IMR-90 (cell line): Measurements from ENCODE around the gene DYNC2H1. TPM values are rescaled to one million over a fixed set of nuclear protein-coding genes. Genes with fewer than 3 reads are reported as not detected.

Experiments
- ATAC-seq: fragments of 200-7000 bp; cut with Tn5 transposase; 2 replicates; pipeline ENCODE4 v1.9.1; 2020; ENCODE audit warnings: low read depth, mild to moderate bottlenecking, moderate library complexity
- BruUV-seq: library from RNA; stranded (reverse); fragments of 400-500 nt; replicated peaks from 2 replicates; lab custom pipeline; 2021; lab: Mats Ljungman, UMichigan
- CTCF ChIA-PET: fragments of 300-600 bp; formaldehyde crosslinking; extraction: SDS; loops from one replicate; lab custom pipeline; 2021; ENCODE audit warnings: antibody characterized with exemption; lab: Yijun Ruan, JAX
- POLR2A ChIA-PET: fragments of 300-600 bp; sonication (Branson Sonifier 250); formaldehyde crosslinking; loops from one replicate; lab custom pipeline; 2022; ENCODE audit warnings: antibody characterized with exemption; ENCODE audit not compliant: unreplicated experiment; lab: Charles Lee
- DNase-seq: peaks from one replicate; pipeline ENCODE4 v3.0.0; 2013
- H2AFZ ChIP-seq: replicated peaks from 2 replicates; pipeline ENCODE3; 2013; ENCODE audit warnings: low read length, mild to moderate bottlenecking; ENCODE audit not compliant: poor library complexity
- H2AK5ac ChIP-seq: 2 replicates; pipeline ENCODE4 v1.6.1; 2013; ENCODE audit warnings: low read depth, low read length, inconsistent platforms
- H2AK9ac ChIP-seq: replicated peaks from 2 replicates; pipeline ENCODE3; 2013; ENCODE audit warnings: mild to moderate bottlenecking, low read depth, low read length, moderate library complexity; ENCODE audit not compliant: poor library complexity
- H2BK120ac ChIP-seq: 2 replicates; pipeline ENCODE4 v1.6.1; 2013; ENCODE audit warnings: low read depth, low read length, inconsistent platforms
- H2BK15ac ChIP-seq: 3 replicates; pipeline ENCODE4 v1.6.1; 2013; ENCODE audit warnings: low read depth, low read length, inconsistent platforms
- H2BK20ac ChIP-seq: 2 replicates; pipeline ENCODE4 v1.6.1; 2013; ENCODE audit warnings: low read depth, mild to moderate bottlenecking, inconsistent platforms, low read length, moderate library complexity
- H2BK5ac ChIP-seq: 2 replicates; pipeline ENCODE4 v1.6.1; 2013; ENCODE audit warnings: mild to moderate bottlenecking, low read depth, low read length, inconsistent platforms; ENCODE audit not compliant: poor library complexity, severe bottlenecking
- H3K14ac ChIP-seq: replicated peaks from 2 replicates; pipeline ENCODE4 v1.6.1; 2013; ENCODE audit warnings: low read depth, low read length, inconsistent platforms
- H3K18ac ChIP-seq: 2 replicates; pipeline ENCODE4 v1.6.1; 2013; ENCODE audit warnings: low read depth, low read length, control low read depth
- H3K23ac ChIP-seq: 2 replicates; pipeline ENCODE4 v1.6.1; 2013; ENCODE audit warnings: low read depth, low read length, inconsistent platforms
- H3K27ac ChIP-seq: 2 replicates; pipeline ENCODE4 v1.5.1; 2013; ENCODE audit warnings: mild to moderate bottlenecking, control low read depth, low read length; ENCODE audit not compliant: insufficient read depth
- H3K27me3 ChIP-seq: 2 replicates; pipeline ENCODE4 v1.6.1; 2013; ENCODE audit warnings: low read length; ENCODE audit not compliant: control insufficient read depth, insufficient read depth
- H3K36me3 ChIP-seq: 2 replicates; pipeline ENCODE4 v1.6.1; 2013; ENCODE audit warnings: low read length, mixed read lengths; ENCODE audit not compliant: control insufficient read depth, insufficient read depth
- H3K4ac ChIP-seq: 2 replicates; pipeline ENCODE4 v1.6.1; 2013; ENCODE audit warnings: low read depth, low read length, inconsistent platforms
- H3K4me1 ChIP-seq: 2 replicates; pipeline ENCODE4 v1.6.1; 2013; ENCODE audit warnings: low read length, mixed read lengths; ENCODE audit not compliant: control insufficient read depth, insufficient read depth
- H3K4me2 ChIP-seq: 2 replicates; pipeline ENCODE4 v1.6.1; 2013; ENCODE audit warnings: low read depth, mild to moderate bottlenecking, control low read depth, low read length, moderate library complexity
- H3K4me3 ChIP-seq: 2 replicates; pipeline ENCODE4 v1.5.1; 2013; ENCODE audit warnings: low read depth, mild to moderate bottlenecking, control low read depth, low read length, moderate library complexity; ENCODE audit not compliant: insufficient read depth
- H3K56ac ChIP-seq: 2 replicates; pipeline ENCODE4 v1.6.1; 2013; ENCODE audit warnings: low read length, inconsistent platforms; ENCODE audit not compliant: insufficient read depth; ENCODE audit errors: extremely low read depth
- H3K79me1 ChIP-seq, 2 experiments: 2 replicates each; pipeline ENCODE4 v1.6.1; 2013; ENCODE audit warnings: low read length in 2 of 2, inconsistent platforms in 1 of 2, low read depth in 1 of 2
- H3K9ac ChIP-seq: 2 replicates; pipeline ENCODE4 v1.6.1; 2013; ENCODE audit warnings: low read depth, low read length, control low read depth
- H3K9me1 ChIP-seq: 2 replicates; pipeline ENCODE4 v1.6.1; 2013; ENCODE audit warnings: low read length, inconsistent platforms; ENCODE audit not compliant: insufficient read depth
- H3K9me3 ChIP-seq: 2 replicates; pipeline ENCODE4 v1.6.1; 2013; ENCODE audit warnings: low read length; ENCODE audit not compliant: control insufficient read depth, insufficient read depth
- H4K20me1 ChIP-seq: 2 replicates; pipeline ENCODE4 v1.6.1; 2013; ENCODE audit warnings: low read length, inconsistent platforms; ENCODE audit not compliant: insufficient read depth
- H4K5ac ChIP-seq: 2 replicates; pipeline ENCODE4 v1.6.1; 2013; ENCODE audit warnings: mild to moderate bottlenecking, low read depth, low read length, control low read depth
- H4K8ac ChIP-seq, 2 experiments: 2 replicates each; pipeline ENCODE4 v1.6.1; 2013; ENCODE audit warnings: low read depth in 2 of 2, low read length in 2 of 2, control low read depth in 1 of 2, inconsistent platforms in 1 of 2
- H4K91ac ChIP-seq: 2 replicates; pipeline ENCODE4 v1.6.1; 2013; ENCODE audit warnings: low read depth, low read length, inconsistent platforms; ENCODE audit not compliant: insufficient read depth
- BHLHE40 ChIP-seq: fragments of 150-350 bp; IDR thresholded peaks from 2 replicates; pipeline ENCODE4 v1.6.1; 2016; ENCODE audit warnings: mild to moderate bottlenecking, low read depth, low read length
- CEBPB ChIP-seq: IDR thresholded peaks from 2 replicates; pipeline ENCODE4 v1.6.1; 2012; ENCODE audit warnings: low read depth, low read length, improper control_type of control experiment
- CHD1 ChIP-seq: IDR thresholded peaks from 2 replicates; pipeline ENCODE4 v1.6.1; 2012; ENCODE audit warnings: low read depth, low read length, improper control_type of control experiment
- FOS ChIP-seq: fragments of 150-350 bp; IDR thresholded peaks from 2 replicates; pipeline ENCODE4 v1.6.1; 2016; ENCODE audit warnings: low read depth, low read length
- MAFK ChIP-seq: IDR thresholded peaks from 2 replicates; pipeline ENCODE4 v1.6.1; 2012; ENCODE audit warnings: low read depth, low read length, improper control_type of control experiment
- MAZ ChIP-seq: IDR thresholded peaks from 2 replicates; pipeline ENCODE4 v1.6.1; 2012; ENCODE audit warnings: low read depth, mild to moderate bottlenecking, low read length, improper control_type of control experiment, moderate library complexity, borderline replicate concordance
- MXI1 ChIP-seq: IDR thresholded peaks from 2 replicates; pipeline ENCODE4 v1.6.1; 2012; ENCODE audit warnings: low read depth, mild to moderate bottlenecking, low read length, moderate library complexity, borderline replicate concordance
- NFE2L2 ChIP-seq: fragments of 150-350 bp; IDR thresholded peaks from 2 replicates; pipeline ENCODE4 v1.6.1; 2016; ENCODE audit warnings: low read depth, mild to moderate bottlenecking, low read length
- POLR2A ChIP-seq: IDR thresholded peaks from 2 replicates; pipeline ENCODE4 v1.6.1; 2012; ENCODE audit warnings: mild to moderate bottlenecking, low read depth, low read length
- RAD21 ChIP-seq: IDR thresholded peaks from 2 replicates; pipeline ENCODE4 v1.6.1; 2012; ENCODE audit warnings: low read length, improper control_type of control experiment
- RCOR1 ChIP-seq: IDR thresholded peaks from 2 replicates; pipeline ENCODE4 v1.6.1; 2012; ENCODE audit warnings: mild to moderate bottlenecking, low read length, improper control_type of control experiment; ENCODE audit not compliant: insufficient replicate concordance
- SMC3 ChIP-seq: fragments of 150-350 bp; IDR thresholded peaks from 2 replicates; pipeline ENCODE4 v1.6.1; 2016; ENCODE audit warnings: low read depth, mild to moderate bottlenecking, antibody characterized with exemption, low read length, moderate library complexity
- USF2 ChIP-seq: fragments of 150-350 bp; IDR thresholded peaks from 2 replicates; pipeline ENCODE4 v1.6.1; 2017; ENCODE audit warnings: mild to moderate bottlenecking, antibody characterized with exemption, low read length, low read depth
- WGBS, 2 experiments: methylation state at CpG; one replicate each; pipeline versions ENCODE4 v1.1.5 to v1.1.7; 2013; ENCODE audit warnings: missing lambda C conversion rate in 2 of 2; ENCODE audit not compliant: insufficient read length in 1 of 2; ENCODE audit errors: extremely low coverage in 2 of 2; 5-methylcytosine and 5-hydroxymethylcytosine counted together
- dilution Hi-C: fragments of 300-500 bp; cut with HindIII; formaldehyde crosslinking; loops from one replicate; pipeline ENCODE4 v1.14.3; 2018; ENCODE audit warnings: low sequenced_read_pairs; ENCODE audit not compliant: unreplicated experiment
- in situ Hi-C: fragments of 300-500 bp; cut with MboI; formaldehyde crosslinking; loops from 3 replicates; pipeline ENCODE4 v1.14.3; 2019; ENCODE audit warnings: low sequenced_read_pairs, inconsistent platforms, mixed read lengths
- intact Hi-C: fragments of 100-400 bp; cut with micrococcal nuclease; formaldehyde crosslinking; loops from 2 replicates; pipeline ENCODE4 v1.10.0; 2022
- polyA plus RNA-seq, 3 experiments: library from polyadenylated mRNA; depleted of rRNA; stranded (reverse); fragments of >200 nt; gene quantifications; 2 replicates each; pipeline ENCODE4 v1.2.3, GENCODE V29; 2012; ENCODE audit warnings: low replicate concordance in 1 of 3
- total RNA-seq: library from RNA; depleted of rRNA; stranded (reverse); fragments of >200 nt; gene quantifications from 2 replicates; pipeline ENCODE4 v1.2.3, GENCODE V29; 2012
- TF ChIP-seq, protein P1 (sequence below): fragments of 150-350 bp; IDR thresholded peaks from 2 replicates; pipeline ENCODE4 v1.6.1; 2016; ENCODE audit warnings: low read depth, mild to moderate bottlenecking, low read length, moderate library complexity, borderline replicate concordance

The DYNC2H1 gene
- total and polyA plus RNA-seq, 2 of the 4 experiments (the other 2 are of a cell fraction): 5.7 to 21.0 TPM

GRCh38 chr11:103338621-103339484 is 229.6 kb downstream of the DYNC2H1 start:
- no peak overlapping the region for H4K5ac ChIP-seq
- DNase-seq (peak; percentile 66), ATAC-seq (peak; percentile 40)
- no peak overlapping the region for H3K9ac ChIP-seq
- H4K20me1 ChIP-seq: no peaks in the 10 kb centered on the region
- dilution Hi-C loops (no loop called here), intact Hi-C loops (loop anchor here (1.0 kb wide), 1 partner anchor 262 kb away; no protein-coding TSS in a partner anchor), in situ Hi-C loops (loop anchor here (5.0 kb wide), 1 partner anchor 258 kb away; no protein-coding TSS in a partner anchor)
- no peak overlapping the region for H3K4me2 ChIP-seq
- H2BK15ac ChIP-seq: no peak overlapping the region
- no TSS peak for BruUV-seq
- peaks cover 2% of the 10 kb centered on the region; the same call in 1 of the 2 replicates for H3K36me3 ChIP-seq
- H4K8ac ChIP-seq: no peak overlapping the region
- CTCF ChIA-PET: no interaction called here
- H3K4ac ChIP-seq: no peak overlapping the region
- no peaks in the 10 kb centered on the region for H3K79me1 ChIP-seq
- H2BK20ac ChIP-seq: no peak overlapping the region
- no peak overlapping the region for H2BK5ac ChIP-seq
- no peak overlapping the region for H2AK5ac ChIP-seq
- H2AFZ ChIP-seq: no peak overlapping the region
- H2BK120ac ChIP-seq: no peak overlapping the region
- H3K56ac ChIP-seq: no peak overlapping the region
- no CpG with 5 or more reads among the region's 2 CpGs for WGBS, 2 experiments
- H4K91ac ChIP-seq: no peak overlapping the region
- H3K9me1 ChIP-seq: no peaks in the 10 kb centered on the region
- POLR2A ChIA-PET: no interaction called here
- H2AK9ac ChIP-seq: no peak overlapping the region
- H3K18ac ChIP-seq: no peak overlapping the region
- H3K27me3 ChIP-seq: no peaks in the 10 kb centered on the region
- H3K27ac ChIP-seq: no peak overlapping the region
- no peak overlapping the region for H3K4me3 ChIP-seq
- no peak overlapping the region for H3K14ac ChIP-seq
- no peaks in the 10 kb centered on the region for H3K4me1 ChIP-seq
- no peaks in the 10 kb centered on the region for H3K9me3 ChIP-seq
- no peak overlapping the region for H3K23ac ChIP-seq
- no peak for TF ChIP-seq CEBPB
- TF ChIP-seq USF2: peak; percentile 32; the same call in 1 of the 2 replicates
- TF ChIP-seq POLR2A: no peak
- no peak for TF ChIP-seq RCOR1
- no peak for TF ChIP-seq BHLHE40
- TF ChIP-seq MAFK: no peak
- peak; percentile 55 for TF ChIP-seq RAD21
- TF ChIP-seq MAZ: no peak
- TF ChIP-seq CHD1: no peak
- TF ChIP-seq MXI1: no peak
- TF ChIP-seq, protein P1, sequence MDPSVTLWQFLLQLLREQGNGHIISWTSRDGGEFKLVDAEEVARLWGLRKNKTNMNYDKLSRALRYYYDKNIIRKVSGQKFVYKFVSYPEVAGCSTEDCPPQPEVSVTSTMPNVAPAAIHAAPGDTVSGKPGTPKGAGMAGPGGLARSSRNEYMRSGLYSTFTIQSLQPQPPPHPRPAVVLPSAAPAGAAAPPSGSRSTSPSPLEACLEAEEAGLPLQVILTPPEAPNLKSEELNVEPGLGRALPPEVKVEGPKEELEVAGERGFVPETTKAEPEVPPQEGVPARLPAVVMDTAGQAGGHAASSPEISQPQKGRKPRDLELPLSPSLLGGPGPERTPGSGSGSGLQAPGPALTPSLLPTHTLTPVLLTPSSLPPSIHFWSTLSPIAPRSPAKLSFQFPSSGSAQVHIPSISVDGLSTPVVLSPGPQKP: no peak
- TF ChIP-seq SMC3: no peak
- no peak for TF ChIP-seq FOS
- TF ChIP-seq NFE2L2: no peak
